K562 (cell line): ENCODE measurements around the gene TSC22D3. TPM values are rescaled to one million over a fixed set of nuclear protein-coding genes. Genes with fewer than 3 reads are reported as not detected.
A peak's percentile ranks its signal among the peaks of the same experiment; 100 is the strongest.

Experiments
- ATF7 ChIP-seq: fragments of 450-650 bp; IDR thresholded peaks from 2 replicates; pipeline ENCODE4 v1.7.1; 2014; ENCODE audit warnings: mild to moderate bottlenecking, moderate library complexity
- CBFA2T3 ChIP-seq: fragments of 450-650 bp; IDR thresholded peaks from 2 replicates; pipeline ENCODE4 v1.6.1; 2017
- DPF2 ChIP-seq: fragments of 450-650 bp; IDR thresholded peaks from 2 replicates; pipeline ENCODE4 v1.6.1; 2016
- EHMT2 ChIP-seq: fragments of 450-650 bp; IDR thresholded peaks from 2 replicates; pipeline ENCODE4 v1.6.1; 2018; ENCODE audit warnings: antibody characterized with exemption
- EP300 ChIP-seq: IDR thresholded peaks from 2 replicates; pipeline ENCODE4 v1.6.1; 2012; ENCODE audit warnings: low read length, improper control_type of control experiment
- GATA2 ChIP-seq: sonication (generic); formaldehyde crosslinking; IDR thresholded peaks from 2 replicates; pipeline ENCODE4 v1.4.0; 2020; ENCODE audit warnings: mild to moderate bottlenecking, missing genetic modification reagents
- HDAC2 ChIP-seq: fragments of 450-650 bp; IDR thresholded peaks from 2 replicates; pipeline ENCODE4 v1.6.1; 2016; ENCODE audit warnings: mild to moderate bottlenecking
- LEF1 ChIP-seq: fragments of 450-650 bp; IDR thresholded peaks from 2 replicates; pipeline ENCODE4 v1.6.1; 2016; ENCODE audit warnings: mild to moderate bottlenecking
- MECOM ChIP-seq: fragments of 250-450 bp; sonication (Bioruptor Pico); IDR thresholded peaks from 2 replicates; pipeline ENCODE4 v1.8.0; 2022; ENCODE audit warnings: inconsistent platforms
- MEF2D ChIP-seq: conservative IDR thresholded peaks from 2 replicates; pipeline ENCODE4 v1.6.1; 2016; ENCODE audit warnings: low read depth, missing genetic modification characterization, missing compliant biosample characterization
- NCOR1 ChIP-seq: fragments of 450-650 bp; IDR thresholded peaks from 2 replicates; pipeline ENCODE4 v1.6.1; 2016; ENCODE audit warnings: mild to moderate bottlenecking, moderate library complexity
- RAD51 ChIP-seq: fragments of 450-650 bp; IDR thresholded peaks from 2 replicates; pipeline ENCODE4 v1.7.1; 2016; ENCODE audit warnings: low read depth, mild to moderate bottlenecking, borderline replicate concordance
- RCOR1 ChIP-seq, 2 experiments: IDR thresholded peaks; 2 replicates each; pipeline ENCODE4 v1.6.1; 2012; ENCODE audit warnings: low read depth in 2 of 2, low read length in 2 of 2, borderline replicate concordance in 1 of 2, improper control_type of control experiment in 1 of 2
- SMAD4 ChIP-seq: fragments of 250-450 bp; sonication (Bioruptor Pico); conservative IDR thresholded peaks from 2 replicates; pipeline ENCODE4 v1.8.0; 2021; ENCODE audit warnings: inconsistent platforms, mild to moderate bottlenecking, moderate library complexity
- SMARCA4 ChIP-seq: fragments of 450-650 bp; IDR thresholded peaks from 2 replicates; pipeline ENCODE4 v1.6.1; 2016
- TEAD4 ChIP-seq, 2 experiments: sonication (generic) in 1 of 2; formaldehyde crosslinking in 1 of 2; IDR thresholded peaks; 2 replicates each; pipeline versions ENCODE4 v1.6.1 to v1.8.0; 2012 to 2022; ENCODE audit warnings: borderline replicate concordance in 1 of 2, inconsistent platforms in 1 of 2, low read length in 1 of 2, mild to moderate bottlenecking in 1 of 2, missing genetic modification reagents in 1 of 2
- ZBTB17 ChIP-seq: fragments of 450-650 bp; formaldehyde crosslinking; IDR thresholded peaks from 2 replicates; pipeline ENCODE4 v1.4.0; 2020; ENCODE audit warnings: mild to moderate bottlenecking
- ZNF253 ChIP-seq: fragments of 250-450 bp; sonication (Bioruptor Pico); conservative IDR thresholded peaks from 2 replicates; pipeline ENCODE4 v1.6.1; 2021; ENCODE audit warnings: mild to moderate bottlenecking
- polyA plus RNA-seq, 8 experiments: library from polyadenylated mRNA; depleted of rRNA in 4 of 8; stranded (reverse) in 5 of 8; unstranded in 3 of 8; fragments of >200 nt; fragmentation: Nextera tagmentation in 2 of 8; fragmentation: Illumina TruSeq in 1 of 8; extraction: Ambion mirVana in 2 of 8; extraction: Trizol in 1 of 8; gene quantifications; 2 replicates each; pipeline versions ENCODE4 v1.2.1 to v1.2.3, GENCODE V29; 2011 to 2014; ENCODE audit warnings: inconsistent platforms in 1 of 8, missing spikeins in 1 of 8
- total RNA-seq, 7 experiments: library from RNA; depleted of rRNA in 6 of 7; stranded (reverse); fragments of >200 nt in 6 of 7; fragmentation: Illumina TruSeq in 2 of 7; extraction: Trizol in 2 of 7; gene quantifications; 2 replicates each; pipeline versions ENCODE4 v1.2.1 to v1.2.3, GENCODE V29; 2011 to 2021; ENCODE audit warnings: low replicate concordance in 1 of 7
- TF ChIP-seq, protein P1 (sequence below), 2 experiments: fragments of 450-650 bp; formaldehyde crosslinking in 1 of 2; IDR thresholded peaks; 2 replicates each; pipeline versions ENCODE4 v1.4.0 to v1.6.1; 2014 to 2020; ENCODE audit warnings: mild to moderate bottlenecking in 2 of 2, borderline replicate concordance in 1 of 2, low read depth in 1 of 2
- TF ChIP-seq, protein P2 (sequence below): fragments of 250-450 bp; sonication (Bioruptor Pico); IDR thresholded peaks from 2 replicates; pipeline ENCODE4 v1.5.0; 2020; ENCODE audit warnings: mild to moderate bottlenecking, borderline replicate concordance

Gene TSC22D3
- total and polyA plus RNA-seq, 9 of the 15 experiments (the other 6 are each of a cell fraction or from before 2014, with no cell fraction given): 0.48 to 3.0 (median 0.87) TPM

GRCh38 chrX:107726816-107727534 lies 48.6 kb downstream of the TSC22D3 start (continued):
- TF ChIP-seq, protein P1, sequence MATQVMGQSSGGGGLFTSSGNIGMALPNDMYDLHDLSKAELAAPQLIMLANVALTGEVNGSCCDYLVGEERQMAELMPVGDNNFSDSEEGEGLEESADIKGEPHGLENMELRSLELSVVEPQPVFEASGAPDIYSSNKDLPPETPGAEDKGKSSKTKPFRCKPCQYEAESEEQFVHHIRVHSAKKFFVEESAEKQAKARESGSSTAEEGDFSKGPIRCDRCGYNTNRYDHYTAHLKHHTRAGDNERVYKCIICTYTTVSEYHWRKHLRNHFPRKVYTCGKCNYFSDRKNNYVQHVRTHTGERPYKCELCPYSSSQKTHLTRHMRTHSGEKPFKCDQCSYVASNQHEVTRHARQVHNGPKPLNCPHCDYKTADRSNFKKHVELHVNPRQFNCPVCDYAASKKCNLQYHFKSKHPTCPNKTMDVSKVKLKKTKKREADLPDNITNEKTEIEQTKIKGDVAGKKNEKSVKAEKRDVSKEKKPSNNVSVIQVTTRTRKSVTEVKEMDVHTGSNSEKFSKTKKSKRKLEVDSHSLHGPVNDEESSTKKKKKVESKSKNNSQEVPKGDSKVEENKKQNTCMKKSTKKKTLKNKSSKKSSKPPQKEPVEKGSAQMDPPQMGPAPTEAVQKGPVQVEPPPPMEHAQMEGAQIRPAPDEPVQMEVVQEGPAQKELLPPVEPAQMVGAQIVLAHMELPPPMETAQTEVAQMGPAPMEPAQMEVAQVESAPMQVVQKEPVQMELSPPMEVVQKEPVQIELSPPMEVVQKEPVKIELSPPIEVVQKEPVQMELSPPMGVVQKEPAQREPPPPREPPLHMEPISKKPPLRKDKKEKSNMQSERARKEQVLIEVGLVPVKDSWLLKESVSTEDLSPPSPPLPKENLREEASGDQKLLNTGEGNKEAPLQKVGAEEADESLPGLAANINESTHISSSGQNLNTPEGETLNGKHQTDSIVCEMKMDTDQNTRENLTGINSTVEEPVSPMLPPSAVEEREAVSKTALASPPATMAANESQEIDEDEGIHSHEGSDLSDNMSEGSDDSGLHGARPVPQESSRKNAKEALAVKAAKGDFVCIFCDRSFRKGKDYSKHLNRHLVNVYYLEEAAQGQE (IDR thresholded peaks at IDR 0.05; ENCODE audit: borderline replicate concordance): no peak
- TF ChIP-seq, protein P1 (CRISPR knock-in tag; IDR thresholded peaks at IDR 0.05; ENCODE audit: low read depth): no peak
- TF ChIP-seq ZNF253 (no peak), HDAC2 (0 out of 2 replicates have a peak, but pooled peaks have one; percentile 57), ZBTB17 (CRISPR knock-in tag) (no peak), EP300 (peak; percentile 66), RAD51 (no peak), NCOR1 (peak; percentile 23; the same call in 1 of the 2 replicates), CBFA2T3 (peak; percentile 56; the same call in 1 of the 2 replicates), GATA2 (peak; percentile 57), SMARCA4 (peak; percentile 57; the same call in 1 of the 2 replicates), MEF2D (tag) (no peak), RCOR1 (IDR thresholded peaks at IDR 0.05; ENCODE audit: borderline replicate concordance in 1 of 2, low read depth in 2 of 2, low read length in 2 of 2) (peak in 1 of 2 experiments; percentile 89; a peak in 2 of 4 replicates), DPF2 (peak; percentile 74; the same call in 1 of the 2 replicates), SMAD4 (CRISPR knock-in tag) (0 out of 2 replicates have a peak, but pooled peaks have one; percentile 39), EHMT2 (peak; percentile 54), TEAD4 (IDR thresholded peaks at IDR 0.05; ENCODE audit: low read length) (0 out of 2 replicates have a peak, but pooled peaks have one; percentile 7), TEAD4 (CRISPR knock-in tag; IDR thresholded peaks at IDR 0.05; ENCODE audit: borderline replicate concordance) (no peak), ATF7 (peak; percentile 47), LEF1 (peak; percentile 58), MECOM (CRISPR knock-in tag) (peak; percentile 77)
- TF ChIP-seq, protein P2, sequence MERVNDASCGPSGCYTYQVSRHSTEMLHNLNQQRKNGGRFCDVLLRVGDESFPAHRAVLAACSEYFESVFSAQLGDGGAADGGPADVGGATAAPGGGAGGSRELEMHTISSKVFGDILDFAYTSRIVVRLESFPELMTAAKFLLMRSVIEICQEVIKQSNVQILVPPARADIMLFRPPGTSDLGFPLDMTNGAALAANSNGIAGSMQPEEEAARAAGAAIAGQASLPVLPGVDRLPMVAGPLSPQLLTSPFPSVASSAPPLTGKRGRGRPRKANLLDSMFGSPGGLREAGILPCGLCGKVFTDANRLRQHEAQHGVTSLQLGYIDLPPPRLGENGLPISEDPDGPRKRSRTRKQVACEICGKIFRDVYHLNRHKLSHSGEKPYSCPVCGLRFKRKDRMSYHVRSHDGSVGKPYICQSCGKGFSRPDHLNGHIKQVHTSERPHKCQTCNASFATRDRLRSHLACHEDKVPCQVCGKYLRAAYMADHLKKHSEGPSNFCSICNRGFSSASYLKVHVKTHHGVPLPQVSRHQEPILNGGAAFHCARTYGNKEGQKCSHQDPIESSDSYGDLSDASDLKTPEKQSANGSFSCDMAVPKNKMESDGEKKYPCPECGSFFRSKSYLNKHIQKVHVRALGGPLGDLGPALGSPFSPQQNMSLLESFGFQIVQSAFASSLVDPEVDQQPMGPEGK: no peak
